Colonic mucosa (tissue), 4 donors: ENCODE data around the gene WNT4. TPM values are rescaled to one million over a fixed set of nuclear protein-coding genes. Genes with fewer than 3 reads are reported as not detected.

Source experiments
- DNase-seq: peaks from one replicate; pipeline ENCODE4 v3.0.0-alpha.2; 2020
- H3K27ac ChIP-seq: fragments of 200-600 bp; one replicate; pipeline ENCODE4 v1.8.0; 2021
- H3K27me3 ChIP-seq: fragments of 200-600 bp; one replicate; pipeline ENCODE4 v1.8.0; 2021
- H3K36me3 ChIP-seq: fragments of 200-600 bp; one replicate; pipeline ENCODE4 v1.8.0; 2021
- H3K4me1 ChIP-seq: fragments of 200-600 bp; one replicate; pipeline ENCODE4 v1.8.0; 2021; ENCODE audit warnings: mild to moderate bottlenecking
- H3K4me3 ChIP-seq: fragments of 200-600 bp; one replicate; pipeline ENCODE4 v1.8.0; 2021
- H3K9ac ChIP-seq, 2 donors: one replicate each; pipeline ENCODE4 v1.7.0; 2013; ENCODE audit warnings: control low read depth in 2 of 2, low read depth in 2 of 2, low read length in 2 of 2
- H3K9me3 ChIP-seq: fragments of 200-600 bp; one replicate; pipeline ENCODE4 v1.8.0; 2021
- intact Hi-C: fragments of 100-400 bp; cut with DNase I; formaldehyde crosslinking; loops from one replicate; pipeline ENCODE4 v1.14.1; 2022
- total RNA-seq, 2 donors: library from RNA; stranded (reverse); fragmentation: NEBNext Ultra II Directional in 1 of 2; extraction: Animal tissue kit (Norgen Biotek cat#: 25700) in 1 of 2; gene quantifications; one replicate each; pipeline ENCODE4 v1.2.1, GENCODE V29; 2021
- TF ChIP-seq, protein P1 (sequence below): fragments of 200-600 bp; IDR thresholded peaks from one replicate; pipeline ENCODE4 v1.8.0; 2022; ENCODE audit warnings: antibody characterized with exemption, mild to moderate bottlenecking
- donor health status: healthy.
- donor health status: DM: no; HTN: no; CAD: no.
- donor health status: DM: no; HTN: no; CAD: no.

The WNT4 gene
- total RNA-seq, 2 donors from 2014 or later, result 2.5 to 2.7 TPM

DNA sequence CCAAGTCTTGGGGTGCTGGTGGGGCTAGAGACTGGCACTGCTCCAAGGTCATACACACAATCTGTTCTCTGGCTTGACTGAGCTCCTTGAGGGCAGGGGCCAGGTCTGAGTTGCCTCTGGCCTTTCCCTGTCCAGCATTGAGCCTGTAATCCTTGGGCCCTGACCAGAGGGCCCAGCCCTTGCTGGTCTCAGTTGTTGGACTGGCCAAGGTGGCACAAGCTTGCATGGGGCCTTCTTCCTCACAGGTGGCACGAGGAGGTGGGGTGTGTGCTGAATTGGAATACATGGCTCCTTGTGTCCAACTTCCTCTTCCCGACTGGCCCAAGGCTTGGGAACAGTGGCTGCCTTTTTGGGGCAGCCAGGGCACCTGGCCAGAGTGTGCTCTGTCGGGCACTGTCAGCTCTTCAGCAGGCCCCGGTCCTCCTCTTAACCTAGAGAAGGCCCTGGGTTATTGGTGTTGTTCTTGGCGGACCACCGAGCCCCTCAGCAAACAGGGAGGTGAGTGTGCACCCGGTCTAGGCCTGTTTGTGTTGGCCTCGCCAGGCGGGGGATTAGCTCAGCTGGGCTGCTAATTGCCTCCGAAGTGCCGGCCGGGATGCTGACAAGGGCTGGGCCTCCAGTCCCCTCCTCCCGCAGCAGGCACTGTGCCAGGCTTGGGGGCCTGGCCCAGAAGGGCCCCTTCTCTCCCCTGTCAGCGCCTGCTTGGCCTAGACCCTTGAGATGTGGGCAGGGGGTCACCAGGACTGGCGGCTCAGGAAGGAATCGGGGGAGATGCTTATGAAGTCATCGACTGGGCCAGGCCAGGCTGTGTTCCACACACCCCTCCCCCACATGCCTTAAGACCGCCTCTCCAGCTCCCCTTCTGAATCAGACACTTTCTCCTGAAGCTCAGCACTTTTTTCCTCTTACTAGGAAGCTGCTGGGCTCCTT, 28.5 kb downstream of the WNT4 start:
- Histone ChIP-seq H3K9me3 (no peaks in the 10 kb centered on the region), H3K4me1 (no peaks in the 10 kb centered on the region), H3K4me3 (no peak overlapping the region), H3K27ac (no peak overlapping the region), H3K9ac (no peak overlapping the region), H3K27me3 (no peaks in the 10 kb centered on the region), H3K36me3 (no peaks in the 10 kb centered on the region)
- TF ChIP-seq, protein P1, sequence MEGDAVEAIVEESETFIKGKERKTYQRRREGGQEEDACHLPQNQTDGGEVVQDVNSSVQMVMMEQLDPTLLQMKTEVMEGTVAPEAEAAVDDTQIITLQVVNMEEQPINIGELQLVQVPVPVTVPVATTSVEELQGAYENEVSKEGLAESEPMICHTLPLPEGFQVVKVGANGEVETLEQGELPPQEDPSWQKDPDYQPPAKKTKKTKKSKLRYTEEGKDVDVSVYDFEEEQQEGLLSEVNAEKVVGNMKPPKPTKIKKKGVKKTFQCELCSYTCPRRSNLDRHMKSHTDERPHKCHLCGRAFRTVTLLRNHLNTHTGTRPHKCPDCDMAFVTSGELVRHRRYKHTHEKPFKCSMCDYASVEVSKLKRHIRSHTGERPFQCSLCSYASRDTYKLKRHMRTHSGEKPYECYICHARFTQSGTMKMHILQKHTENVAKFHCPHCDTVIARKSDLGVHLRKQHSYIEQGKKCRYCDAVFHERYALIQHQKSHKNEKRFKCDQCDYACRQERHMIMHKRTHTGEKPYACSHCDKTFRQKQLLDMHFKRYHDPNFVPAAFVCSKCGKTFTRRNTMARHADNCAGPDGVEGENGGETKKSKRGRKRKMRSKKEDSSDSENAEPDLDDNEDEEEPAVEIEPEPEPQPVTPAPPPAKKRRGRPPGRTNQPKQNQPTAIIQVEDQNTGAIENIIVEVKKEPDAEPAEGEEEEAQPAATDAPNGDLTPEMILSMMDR, result no peak
- no peak for DNase-seq
- intact Hi-C loops, result no loop called here

- no peaks in the 10 kb centered on the region for H3K36me3 ChIP-seq
- no peak for DNase-seq
- no peaks in the 10 kb centered on the region for H3K9me3 ChIP-seq
- no peaks in the 10 kb centered on the region for H3K27me3 ChIP-seq
- no peak overlapping the region for H3K27ac ChIP-seq
- intact Hi-C loops, result no loop called here
- no peak overlapping the region for H3K4me3 ChIP-seq
- no peak overlapping the region for H3K9ac ChIP-seq
- TF ChIP-seq, protein P1, result no peak
- H3K4me1 ChIP-seq, result no peaks in the 10 kb centered on the region
Observed at GRCh38 chr1:22112554-22112953, 30.3 kb downstream of the WNT4 start.

DNA sequence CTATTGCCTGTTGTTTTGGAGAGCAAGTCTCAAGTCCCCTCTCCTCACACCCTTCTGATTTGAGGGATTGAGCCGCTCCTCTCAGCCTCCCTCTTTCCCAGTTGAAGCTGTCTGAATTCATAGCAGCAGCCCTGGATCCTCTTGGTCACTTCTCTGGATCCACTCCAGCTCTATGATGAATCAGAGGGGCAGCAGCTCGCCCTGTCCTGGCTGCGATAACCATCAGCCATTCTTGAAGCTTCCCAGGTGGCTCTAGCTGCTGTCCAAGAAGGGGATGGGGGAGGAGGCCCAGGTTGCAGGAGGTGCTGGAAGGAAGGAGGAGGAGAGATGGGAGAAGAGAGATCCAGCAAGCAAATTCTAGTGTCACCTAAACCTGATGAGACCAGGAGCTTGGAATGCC, 31.3 kb downstream of the WNT4 start:
- Histone ChIP-seq H3K4me3 (no peak overlapping the region), H3K4me1 (no peaks in the 10 kb centered on the region), H3K36me3 (no peaks in the 10 kb centered on the region), H3K27me3 (no peaks in the 10 kb centered on the region), H3K27ac (no peak overlapping the region), H3K9ac (no peak overlapping the region), H3K9me3 (no peaks in the 10 kb centered on the region)
- TF ChIP-seq, protein P1, result no peak
- no peak for DNase-seq
- intact Hi-C loops, result no loop called here

- intact Hi-C loops, result no loop called here
- no peaks in the 10 kb centered on the region for H3K4me1 ChIP-seq
- no peak overlapping the region for H3K27ac ChIP-seq
- no peaks in the 10 kb centered on the region for H3K27me3 ChIP-seq
- TF ChIP-seq, protein P1, result no peak
- no peaks in the 10 kb centered on the region for H3K36me3 ChIP-seq
- DNase-seq, result no peak
- peak overlapping the region in 1 of 2 donors; percentile 17 for H3K9ac ChIP-seq
- H3K9me3 ChIP-seq, result no peaks in the 10 kb centered on the region
- no peak overlapping the region for H3K4me3 ChIP-seq
Observed at GRCh38 chr1:22111115-22111514, 31.8 kb downstream of the WNT4 start.

DNA sequence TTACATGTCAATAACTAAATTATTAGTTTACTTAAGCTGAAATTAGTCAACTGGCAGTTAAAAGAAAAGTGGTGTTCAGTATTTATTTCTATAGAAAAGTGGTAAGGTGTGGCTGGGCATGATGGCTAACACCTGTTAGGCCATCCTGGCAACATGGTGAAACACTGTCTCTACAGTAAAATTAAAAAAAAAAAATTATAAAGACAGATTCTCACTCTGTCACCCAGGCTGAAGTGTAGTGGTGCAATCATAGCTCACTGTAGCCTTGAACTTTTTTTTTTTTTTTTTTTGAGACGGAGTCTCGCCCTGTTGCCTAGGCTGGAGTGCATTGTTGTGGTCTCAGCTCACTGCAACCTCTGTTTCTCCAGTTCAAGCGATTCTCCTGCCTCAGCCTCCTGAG, 32.9 kb downstream of the WNT4 start:
- Histone ChIP-seq H3K36me3 (no peaks in the 10 kb centered on the region), H3K9ac (no peak overlapping the region), H3K27ac (no peak overlapping the region), H3K4me1 (no peaks in the 10 kb centered on the region), H3K9me3 (no peaks in the 10 kb centered on the region), H3K27me3 (no peaks in the 10 kb centered on the region), H3K4me3 (no peak overlapping the region)
- intact Hi-C loops, result no loop called here
- DNase-seq, result no peak
- TF ChIP-seq, protein P1, result no peak
